Endothelial cell of umbilical vein (primary cell): ENCODE results near the gene DUT. TPM values are rescaled to one million over a fixed set of nuclear protein-coding genes. Genes with fewer than 3 reads are reported as not detected.

Experiments used
- BruUV-seq: library from RNA; stranded (reverse); fragments of 400-500 nt; replicated peaks from 2 replicates; lab custom pipeline; 2021; lab: Mats Ljungman, UMichigan
- CTCF ChIA-PET: fragments of 300-600, 350-600 bp; sonication (Branson Sonifier 250); formaldehyde crosslinking; loops from one replicate; lab custom pipeline; 2021; ENCODE audit warnings: antibody characterized with exemption, inconsistent platforms; lab: Charles Lee
- POLR2A ChIA-PET: fragments of 300-600, 350-600 bp; sonication (Branson Sonifier 250); formaldehyde crosslinking; loops from one replicate; lab custom pipeline; 2021; ENCODE audit warnings: antibody characterized with exemption, inconsistent platforms; lab: Charles Lee
- DNase-seq: peaks from one replicate; pipeline ENCODE4 v3.0.0-alpha.2; 2011; ENCODE audit warnings: low read depth, low spot score
- FAIRE-seq: peaks from 2 replicates; lab custom pipeline; 2011; peaks lifted over from hg19 to GRCh38; lab: Jason Lieb, UNC
- H2AFZ ChIP-seq: 2 replicates; pipeline ENCODE4 v1.6.0; 2012; ENCODE audit warnings: low read depth, low read length, control low read depth, inconsistent platforms
- H3K27ac ChIP-seq: 2 replicates; pipeline ENCODE4 v1.5.1; 2011; ENCODE audit warnings: low read depth, mild to moderate bottlenecking, control low read depth, low read length, moderate library complexity; ENCODE audit not compliant: insufficient read depth
- H3K27me3 ChIP-seq, 2 experiments: 2 replicates each; pipeline versions ENCODE4 v1.6.0 to v1.6.1; 2011; ENCODE audit warnings: low read length in 2 of 2, mixed read lengths in 1 of 2; ENCODE audit not compliant: control insufficient read depth in 2 of 2, insufficient read depth in 2 of 2
- H3K36me3 ChIP-seq, 2 experiments: 2 replicates in 1 of 2; 3 replicates in 1 of 2; pipeline ENCODE4 v1.5.1; 2011; ENCODE audit warnings: low read length in 2 of 2, mild to moderate bottlenecking in 1 of 2, moderate library complexity in 1 of 2; ENCODE audit not compliant: control insufficient read depth in 2 of 2, insufficient read depth in 2 of 2; ENCODE audit errors: extremely low read depth in 1 of 2
- H3K4me1 ChIP-seq: 3 replicates; pipeline ENCODE4 v1.5.1; 2011; ENCODE audit warnings: mild to moderate bottlenecking, low read length; ENCODE audit not compliant: control insufficient read depth, insufficient read depth; ENCODE audit errors: extremely low read depth
- H3K4me2 ChIP-seq: 2 replicates; pipeline ENCODE4 v1.6.1; 2011; ENCODE audit warnings: low read length, control low read depth, mixed read lengths; ENCODE audit not compliant: insufficient read depth
- H3K4me3 ChIP-seq, 3 experiments: fragments of 200-600 bp in 1 of 3; sonication (generic), shearing (Covaris generic) in 1 of 3; replicated peaks in 1 of 3; 2 replicates each; pipeline ENCODE4 v1.5.1; 2011 to 2016; ENCODE audit warnings: control low read depth in 3 of 3, low read length in 3 of 3, mild to moderate bottlenecking in 2 of 3, inconsistent platforms in 1 of 3, low read depth in 1 of 3, moderate library complexity in 1 of 3; ENCODE audit not compliant: insufficient read depth in 1 of 3
- H3K79me2 ChIP-seq: 2 replicates; pipeline ENCODE4 v1.6.0; 2012; ENCODE audit warnings: low read length, inconsistent platforms; ENCODE audit not compliant: control insufficient read depth, insufficient read depth
- H3K9ac ChIP-seq: replicated peaks from 2 replicates; pipeline ENCODE3; 2011; ENCODE audit warnings: low read length, control low read depth; ENCODE audit not compliant: insufficient read depth; ENCODE audit errors: extremely low read depth
- H3K9me1 ChIP-seq: replicated peaks from 3 replicates; pipeline ENCODE4 v1.6.0; 2011; ENCODE audit warnings: mild to moderate bottlenecking, low read length; ENCODE audit not compliant: control insufficient read depth, insufficient read depth; ENCODE audit errors: extremely low read depth
- H3K9me3 ChIP-seq: replicated peaks from 2 replicates; pipeline ENCODE4 v1.5.1; 2012; ENCODE audit warnings: low read length, inconsistent platforms; ENCODE audit not compliant: control insufficient read depth, insufficient read depth
- H4K20me1 ChIP-seq: replicated peaks from 2 replicates; pipeline ENCODE3; 2011; ENCODE audit warnings: mild to moderate bottlenecking, low read length; ENCODE audit not compliant: control insufficient read depth, insufficient read depth; ENCODE audit errors: extremely low read depth
- CTCF ChIP-seq, 2 donors: IDR thresholded peaks; 1 replicate in 1 of 2; 2 replicates in 1 of 2; pipeline ENCODE4 v1.5.1; 2011; ENCODE audit warnings: low read length in 2 of 2, mild to moderate bottlenecking in 2 of 2, moderate library complexity in 2 of 2, control low read depth in 1 of 2, inconsistent platforms in 1 of 2, low read depth in 1 of 2; ENCODE audit not compliant: insufficient read depth in 1 of 2; ENCODE audit errors: extremely low read depth in 1 of 2
- EZH2 ChIP-seq: IDR thresholded peaks from 2 replicates; pipeline ENCODE4 v1.6.1; 2012; ENCODE audit warnings: borderline replicate concordance, low read depth, mild to moderate bottlenecking, moderate library complexity, low read length, inconsistent platforms; ENCODE audit not compliant: severe bottlenecking
- FOS ChIP-seq: IDR thresholded peaks from 2 replicates; pipeline ENCODE4 v1.6.1; 2011; ENCODE audit warnings: mild to moderate bottlenecking, low read length, moderate library complexity, borderline replicate concordance; ENCODE audit not compliant: insufficient read depth
- GATA2 ChIP-seq: IDR thresholded peaks from 2 replicates; pipeline ENCODE4 v1.7.0; 2011; ENCODE audit warnings: low read depth, mild to moderate bottlenecking, moderate library complexity, mixed read lengths, low read length; ENCODE audit not compliant: insufficient read length, insufficient read depth
- JUN ChIP-seq: IDR thresholded peaks from 2 replicates; pipeline ENCODE4 v1.6.1; 2011; ENCODE audit warnings: borderline replicate concordance, low read depth; ENCODE audit not compliant: insufficient read length, insufficient read depth
- MAX ChIP-seq: IDR thresholded peaks from 2 replicates; pipeline ENCODE4 v1.6.1; 2011; ENCODE audit not compliant: insufficient read depth, insufficient read length
- MYC ChIP-seq: IDR thresholded peaks from one replicate; pipeline ENCODE4 v1.6.1; 2011; ENCODE audit warnings: mild to moderate bottlenecking, low read depth, low read length
- POLR2A ChIP-seq: IDR thresholded peaks from 2 replicates; pipeline ENCODE4 v1.6.1; 2012; ENCODE audit warnings: low read depth, mild to moderate bottlenecking, control low read depth, low read length
- POLR2AphosphoS5 ChIP-seq: IDR thresholded peaks from 2 replicates; pipeline ENCODE4 v1.6.1; 2012; ENCODE audit warnings: low read depth, mild to moderate bottlenecking, control low read depth, low read length, moderate library complexity; ENCODE audit not compliant: insufficient read depth
- dilution Hi-C: fragments of 300-500 bp; cut with MboI; formaldehyde crosslinking; loops from one replicate; pipeline ENCODE4 v1.15.0; 2019; ENCODE audit warnings: low sequenced_read_pairs; ENCODE audit not compliant: extremely low pct_ligation_motif_present
- intact Hi-C: fragments of 100-400 bp; cut with micrococcal nuclease; formaldehyde crosslinking; loops from one replicate; pipeline ENCODE4 v1.10.0; 2022
- polyA plus RNA-seq, 4 experiments: library from polyadenylated mRNA; depleted of rRNA in 3 of 4; stranded (reverse) in 3 of 4; unstranded in 1 of 4; fragments of >200 nt; gene quantifications; 2 replicates each; pipeline versions ENCODE4 v1.2.1 to v1.2.3, GENCODE V29; 2011 to 2012; ENCODE audit warnings: missing spikeins in 1 of 4
- total RNA-seq: library from RNA; stranded (reverse); gene quantifications from 2 replicates; pipeline ENCODE4 v1.2.3, GENCODE V29; 2021

DUT gene
- total and polyA plus RNA-seq, 2 donors (not counting 3 experiments of a cell fraction or from before 2014, with no cell fraction given), result 59.9 to 135 TPM

GRCh38 chr15:48363474-48363873, 32.2 kb downstream of the DUT start:
- intact Hi-C loops, result no loop called here
- Histone ChIP-seq H3K79me2 (no peaks in the 10 kb centered on the region), H3K4me3 (no peak overlapping the region), H3K4me1 (peaks cover 19% of the 10 kb centered on the region), H3K36me3 (no peaks in the 10 kb centered on the region), H3K4me2 (no peak overlapping the region), H3K9ac (no peak overlapping the region), H3K9me3 (no peaks in the 10 kb centered on the region), H3K27ac (no peak overlapping the region), H3K9me1 (no peaks in the 10 kb centered on the region), H4K20me1 (no peaks in the 10 kb centered on the region), H3K27me3 (no peaks in the 10 kb centered on the region), H2AFZ (no peak overlapping the region)
- CTCF ChIA-PET, result interaction anchor here (1.7 kb wide), 1 partner anchor 9 kb away, joined by 4 read pairs; no protein-coding TSS in a partner anchor
- dilution Hi-C loops, result no loop called here
- POLR2A ChIA-PET, result no interaction called here
- no TSS peak for BruUV-seq
- TF ChIP-seq EZH2 (no peak), POLR2A (no peak), FOS (no peak), MAX (no peak), MYC (no peak), GATA2 (no peak), JUN (no peak), CTCF (IDR thresholded peaks at IDR 0.05; ENCODE audit: extremely low read depth in 1 of 2, insufficient read depth in 1 of 2, low read depth in 1 of 2, low read length in 2 of 2) (no peak), POLR2AphosphoS5 (no peak)
- DNase-seq (no peak), FAIRE-seq (no peak)
